Breast epithelium (tissue), 3 donors: ENCODE measurements around the gene CD2.

Source experiments
- CTCF ChIP-seq, 3 donors: fragments of 450-650 bp; IDR thresholded peaks; one replicate each; pipeline ENCODE4 v1.5.1; 2016 to 2017; ENCODE audit warnings: antibody characterized with exemption in 3 of 3, mild to moderate bottlenecking in 3 of 3, moderate library complexity in 3 of 3
- POLR2A ChIP-seq: fragments of 450-650 bp; IDR thresholded peaks from one replicate; pipeline ENCODE4 v1.6.1; 2016; ENCODE audit warnings: antibody characterized with exemption, mild to moderate bottlenecking, moderate library complexity

- TF ChIP-seq CTCF (IDR thresholded peaks at IDR 0.05) (no peak), POLR2A (no peak)
These were observed 6.0 kb upstream of the CD2 start for GRCh38 chr1:116748272-116748671.
